Superior temporal gyrus (tissue), 1 donor: ENCODE data around the gene ACCSL.

Experiments
- DNase-seq: peaks from one replicate; pipeline ENCODE4 v3.0.0-alpha.2; 2016; ENCODE audit errors: extremely low spot score

Gene ACCSL

DNA sequence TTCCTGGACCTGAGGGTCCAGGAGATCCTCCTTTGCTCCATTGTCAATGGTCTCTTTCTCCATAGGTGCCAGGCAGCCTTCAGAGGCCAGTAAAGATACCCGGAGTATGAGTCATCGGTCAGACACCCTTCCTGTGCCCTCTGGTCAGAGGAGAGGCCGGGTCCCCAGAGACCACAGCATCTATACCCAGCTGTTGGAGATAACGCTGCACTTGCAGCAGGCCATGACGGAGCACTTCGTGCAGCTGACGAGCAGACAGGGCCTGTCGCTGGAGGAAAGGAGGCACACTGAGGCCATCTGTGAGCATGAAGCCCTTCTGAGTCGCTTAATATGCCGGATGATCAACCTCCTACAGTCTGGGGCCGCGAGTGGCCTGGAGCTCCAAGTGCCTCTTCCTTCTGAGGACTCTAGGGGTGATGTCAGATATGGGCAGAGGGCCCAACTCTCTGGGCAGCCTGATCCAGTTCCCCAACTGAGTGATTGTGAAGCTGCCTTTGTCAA lies at the start of gene ACCSL:
Gene ACCSL (plus strand): TSS at position 51 of the 501 bp plus-strand sequence. CDS start 56 bp downstream, at position 107.
- peak; percentile 46 for DNase-seq

DNA sequence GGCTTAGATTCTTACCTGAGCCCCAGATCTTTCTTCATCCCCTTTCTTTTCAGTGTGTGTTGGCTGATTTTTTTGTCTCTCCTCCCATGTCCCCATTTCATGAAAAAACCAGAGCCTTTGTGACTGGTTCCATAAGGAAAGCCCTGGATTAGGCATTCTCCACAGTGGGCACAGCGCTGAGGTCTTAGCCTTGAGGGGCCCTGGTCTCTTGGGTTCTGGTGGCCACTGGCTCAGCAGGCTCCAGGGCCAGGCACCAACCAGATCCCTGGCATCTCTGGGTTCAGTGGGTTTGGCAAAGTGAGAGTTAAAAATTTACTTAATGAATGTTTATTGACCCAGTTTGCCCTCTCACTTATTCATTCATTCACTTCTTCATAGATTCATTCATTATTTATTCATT lies 49.5 kb upstream of the ACCSL start:
- no peak for DNase-seq

DNA sequence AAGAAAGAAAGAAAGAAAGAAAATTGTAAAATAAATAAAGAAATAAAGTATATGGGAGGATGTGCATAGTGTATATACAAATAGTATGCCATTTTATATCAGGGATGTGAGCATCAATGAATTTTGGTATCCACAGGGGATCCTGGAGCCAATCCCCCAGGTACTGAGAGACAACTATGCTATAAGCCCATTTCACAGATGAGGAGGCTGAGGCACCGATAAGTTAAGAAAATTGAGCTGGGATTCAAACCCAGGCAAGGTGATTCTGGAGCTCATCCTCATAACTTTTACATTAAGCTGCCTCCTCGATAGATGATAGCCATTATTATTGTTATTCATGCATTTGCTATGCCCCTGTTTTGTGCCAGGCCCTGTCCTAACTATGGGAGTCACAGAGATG lies 47.0 kb upstream of the ACCSL start:
- no peak for DNase-seq

DNA sequence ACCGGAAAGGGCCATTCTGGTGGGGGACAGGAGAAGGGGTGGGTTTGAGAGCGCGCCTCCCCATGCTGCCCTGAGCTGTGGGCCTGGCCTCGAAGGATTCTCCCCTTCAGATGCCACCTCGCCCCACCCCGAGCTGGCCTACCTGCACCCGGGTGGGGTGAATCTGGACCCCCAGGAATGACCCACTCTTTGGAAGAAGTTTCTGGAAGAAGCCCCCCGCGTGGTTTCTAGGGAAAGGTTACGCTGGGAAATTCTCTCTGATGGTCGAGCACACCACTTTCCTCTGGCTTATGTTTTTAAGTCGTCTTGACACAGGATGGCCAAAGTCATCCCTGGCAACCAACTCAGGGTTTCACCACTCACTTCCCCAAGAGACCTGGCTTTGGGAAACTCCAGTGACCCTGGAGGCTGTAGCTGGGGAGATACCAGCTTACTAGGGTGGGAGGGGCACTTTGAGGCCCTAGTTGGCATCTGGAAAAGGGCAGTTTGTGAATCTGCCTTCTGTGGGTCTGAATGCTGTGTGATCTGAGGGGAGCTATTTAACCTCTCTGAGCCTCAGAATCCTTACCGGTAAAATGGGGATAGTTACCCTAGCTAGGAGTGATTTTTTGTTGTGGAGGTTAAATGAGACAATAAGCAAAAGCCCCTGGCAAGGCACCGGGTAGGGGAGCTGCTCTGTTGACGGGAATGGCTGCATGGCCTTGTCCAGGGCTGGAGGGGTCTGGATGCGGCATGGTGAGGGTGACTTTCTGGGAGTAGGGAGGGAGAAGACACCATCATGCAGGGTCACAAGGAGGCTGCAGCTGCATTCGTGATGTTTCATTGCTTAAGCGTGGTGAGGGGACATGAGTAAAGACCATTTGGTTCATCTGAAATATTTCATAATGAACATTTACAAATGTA lies 45.3 kb upstream of the ACCSL start:
- no peak for DNase-seq

DNA sequence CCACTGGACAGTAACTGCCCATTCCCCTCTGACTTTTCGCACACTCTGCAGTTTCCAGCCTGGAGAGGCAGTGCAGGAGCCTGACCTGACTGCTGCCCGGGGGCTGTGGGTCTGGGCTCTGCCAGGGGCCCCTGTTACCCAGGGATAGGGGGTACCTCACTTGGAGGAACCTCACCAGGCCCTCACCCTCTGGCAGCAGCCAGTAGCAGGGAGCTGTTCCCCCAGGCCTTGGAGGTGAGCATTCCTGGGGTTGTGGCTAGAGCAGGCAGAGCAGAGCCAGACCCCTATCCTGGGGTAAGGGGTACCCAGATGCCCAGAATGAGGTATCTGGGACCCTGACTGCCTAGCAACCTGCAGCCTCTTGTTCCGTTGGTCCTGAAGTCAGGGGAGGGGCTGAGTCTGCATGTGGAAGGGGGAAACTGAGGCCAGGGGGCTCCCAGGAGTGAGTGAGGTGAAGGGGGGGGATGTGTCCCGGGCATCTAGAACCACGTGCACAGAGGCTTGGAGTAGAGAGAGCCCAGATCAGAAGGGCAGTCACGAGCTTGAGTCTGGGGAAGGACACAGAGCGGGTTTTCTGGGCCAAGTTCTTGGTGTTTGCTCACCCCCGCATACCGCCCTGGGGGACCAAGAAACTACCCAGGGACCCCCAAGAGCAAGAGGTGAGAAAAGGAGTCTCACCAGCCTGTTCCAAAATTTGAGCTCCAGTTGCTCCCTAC lies 43.9 kb upstream of the ACCSL start:
- DNase-seq: no peak

DNA sequence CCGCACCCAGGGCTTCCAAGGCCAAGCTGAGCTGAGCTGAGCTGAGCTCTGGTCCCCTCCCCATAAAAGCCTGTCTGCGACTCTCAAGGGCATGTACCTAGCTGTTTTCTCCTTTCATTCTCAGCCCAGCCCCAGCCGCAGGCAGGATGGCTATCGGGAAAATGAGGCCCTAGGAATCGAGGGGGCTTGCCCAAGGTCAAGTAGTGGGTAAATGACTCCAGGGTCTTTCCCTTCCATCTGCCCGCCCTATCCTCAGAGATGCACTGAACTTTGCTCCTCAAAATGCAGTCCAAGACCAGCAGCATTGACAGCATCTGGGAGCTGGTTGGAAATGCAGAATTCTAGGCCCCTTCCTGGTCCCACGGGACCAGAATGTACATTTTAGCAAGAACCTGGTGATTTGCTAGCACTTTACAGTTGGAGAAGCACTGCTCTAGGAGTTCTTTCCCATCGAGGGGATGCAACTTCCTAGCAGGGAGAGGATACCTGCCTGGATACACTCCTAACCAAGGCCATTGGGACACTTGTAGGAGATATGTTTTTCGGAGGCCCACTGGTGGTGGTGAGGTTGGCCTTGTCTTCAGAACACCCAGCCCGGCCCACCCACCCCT lies 43.2 kb upstream of the ACCSL start:
- DNase-seq: no peak

DNA sequence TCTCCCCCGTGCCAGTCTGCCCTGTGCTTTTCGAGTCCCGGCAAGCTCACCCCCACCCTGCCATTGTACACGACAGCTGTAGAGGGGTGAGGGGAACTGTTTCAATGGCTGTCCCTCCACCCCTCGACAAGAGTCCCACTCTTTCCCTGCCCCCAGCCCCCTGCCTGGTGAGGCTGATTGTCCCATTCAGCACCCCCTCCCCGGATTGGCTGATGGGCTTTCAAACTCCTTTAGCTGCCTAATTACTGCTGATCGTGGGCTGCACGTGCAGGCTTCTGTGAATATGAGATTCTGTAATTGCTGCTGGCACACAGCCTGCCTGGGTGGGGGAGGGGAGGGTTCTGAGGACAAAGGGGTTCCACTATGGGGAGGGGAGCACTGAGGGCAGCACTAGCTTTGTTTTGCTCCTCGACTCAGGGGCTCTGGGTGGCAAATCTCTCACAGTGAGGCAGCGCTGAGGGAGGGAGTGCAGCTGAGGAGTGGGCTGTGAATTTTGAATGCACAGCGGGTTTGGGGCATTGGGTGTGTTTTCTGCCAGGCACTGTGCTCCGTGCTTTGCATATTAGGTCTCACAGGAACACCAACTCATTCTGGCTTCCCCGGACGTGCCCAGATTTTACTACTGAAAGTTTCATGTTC lies 42.6 kb upstream of the ACCSL start:
- DNase-seq: no peak

DNA sequence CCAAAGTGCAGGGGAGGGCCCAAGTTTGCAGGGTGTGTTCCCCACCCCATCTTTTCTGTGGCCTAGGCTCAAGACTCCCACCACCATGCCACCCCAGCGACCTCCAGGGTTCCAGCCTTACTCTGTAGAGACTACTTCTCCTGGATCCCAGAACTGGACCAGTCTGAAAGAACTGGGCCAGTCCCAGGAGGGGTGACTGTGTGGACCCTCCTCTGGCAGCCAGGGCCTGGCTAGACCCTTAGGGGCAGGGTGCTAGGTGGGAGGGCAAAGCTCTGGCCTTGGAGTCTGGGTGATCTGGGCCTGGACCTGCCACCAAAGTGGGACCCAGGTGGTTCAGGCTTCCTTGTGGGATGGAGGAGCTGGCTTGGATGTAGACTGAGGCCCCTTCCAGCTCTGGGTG lies 41.8 kb upstream of the ACCSL start:
- DNase-seq: no peak

DNA sequence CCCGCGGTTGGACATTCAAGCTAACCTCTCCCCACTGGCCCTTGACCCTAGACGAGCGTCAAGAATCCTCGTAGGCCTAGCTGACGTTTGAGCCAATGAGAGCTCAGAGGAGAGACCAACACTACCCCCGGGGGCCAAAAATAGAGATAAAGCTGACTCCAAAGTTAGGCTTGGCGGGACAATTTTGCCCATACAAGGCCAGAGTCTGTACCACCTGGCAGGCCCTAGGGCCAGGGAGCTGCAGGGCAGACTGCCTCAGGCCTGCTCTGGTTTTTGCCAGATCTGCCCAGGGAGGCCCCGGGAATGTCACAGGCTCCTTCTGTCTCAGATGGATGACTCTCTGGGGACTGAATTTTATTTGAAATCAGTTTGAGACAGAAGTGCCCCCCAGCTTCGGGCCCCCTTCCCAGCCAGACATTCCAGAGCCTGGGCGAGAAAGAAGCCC lies 40.8 kb upstream of the ACCSL start:
- no peak for DNase-seq

DNA sequence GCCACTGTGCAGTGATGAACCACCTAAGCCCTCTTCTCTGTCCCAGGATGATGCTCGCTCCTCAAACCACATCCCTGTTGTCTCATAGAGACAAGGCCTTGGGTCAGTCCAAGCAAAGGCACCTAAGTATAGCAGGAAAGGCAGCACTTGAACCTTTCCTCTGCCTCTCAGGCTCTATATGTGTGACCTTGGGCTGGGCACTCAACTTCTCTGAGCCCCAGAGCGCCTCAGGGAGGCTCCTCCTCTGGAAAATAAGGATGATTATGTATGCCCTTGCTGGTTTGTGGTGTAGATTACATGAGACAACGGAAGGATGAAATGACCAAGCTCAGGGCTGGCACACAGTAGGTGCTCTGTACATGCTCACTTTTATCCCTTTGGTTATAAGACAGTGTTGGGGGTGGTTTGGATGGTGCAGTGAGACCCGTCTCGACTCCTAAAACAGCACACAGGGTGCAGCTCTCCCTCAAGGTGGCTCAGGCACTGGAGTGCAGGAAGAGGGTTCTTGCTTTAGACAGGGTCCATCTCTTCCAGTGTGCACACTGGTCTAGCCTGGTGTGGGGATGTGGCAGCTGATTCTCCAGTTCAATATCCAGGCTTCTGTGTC lies 40.2 kb upstream of the ACCSL start:
- no peak for DNase-seq

DNA sequence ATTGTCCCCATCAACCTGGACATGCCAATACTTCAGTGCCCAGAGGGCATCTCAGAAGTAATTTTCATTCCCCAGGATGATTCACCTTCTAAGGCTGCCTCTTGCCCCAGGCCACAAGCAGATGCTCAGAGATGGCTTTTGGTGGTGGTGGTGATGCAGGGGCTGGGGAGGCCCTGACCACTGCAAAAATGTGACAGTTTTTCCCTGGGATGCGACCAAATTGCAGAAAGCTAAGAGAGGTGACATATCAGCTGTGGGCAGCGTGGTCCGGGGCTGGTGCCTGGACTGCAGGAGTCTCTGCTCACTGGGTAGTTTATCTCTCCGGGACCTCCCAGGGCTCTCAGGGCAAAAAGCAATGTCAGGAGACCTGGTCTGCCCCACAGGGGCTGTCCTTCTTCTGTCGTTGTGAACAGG lies 39.7 kb upstream of the ACCSL start:
- no peak for DNase-seq

DNA sequence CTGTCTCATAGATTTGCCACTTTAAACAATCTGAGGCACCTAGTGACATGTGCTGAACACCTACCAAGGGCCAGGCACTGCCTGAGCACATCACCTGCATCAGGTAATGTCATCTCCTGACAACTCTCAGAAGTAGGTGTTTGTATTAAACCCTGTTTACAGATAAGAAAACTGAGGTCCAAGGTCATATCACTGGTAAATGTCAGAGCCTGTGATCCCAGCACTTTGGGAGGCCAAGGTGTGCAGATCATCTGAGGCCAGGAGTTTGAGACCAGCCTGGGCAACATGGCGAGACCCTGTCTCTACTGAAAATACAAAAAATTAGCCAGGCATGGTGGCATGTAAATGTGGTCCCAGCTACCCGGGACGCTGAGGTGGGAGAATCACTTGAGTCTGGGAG lies 39.1 kb upstream of the ACCSL start:
- DNase-seq: no peak

DNA sequence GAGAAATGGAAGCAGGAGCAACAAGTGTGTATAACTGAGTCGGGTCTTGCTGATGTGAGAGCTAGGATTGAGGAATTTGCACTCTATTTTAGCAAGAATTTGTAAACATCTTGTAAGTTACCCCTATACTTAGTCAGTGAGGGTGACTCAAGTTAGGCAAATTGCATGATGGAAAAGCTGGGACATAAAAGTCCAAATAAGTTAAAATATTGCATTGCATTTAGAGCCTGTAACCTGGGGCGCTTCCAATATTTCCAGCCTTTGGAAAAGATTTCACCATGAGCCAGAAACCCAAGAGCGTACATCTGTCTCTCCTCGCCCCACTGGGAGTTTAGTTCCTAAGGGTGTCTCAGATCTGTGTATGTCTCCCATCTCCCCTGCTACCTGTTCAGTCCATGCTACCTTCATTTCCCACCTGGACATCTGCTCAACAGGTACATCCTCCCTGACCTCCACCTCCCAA lies 37.0 kb upstream of the ACCSL start:
- DNase-seq: no peak

DNA sequence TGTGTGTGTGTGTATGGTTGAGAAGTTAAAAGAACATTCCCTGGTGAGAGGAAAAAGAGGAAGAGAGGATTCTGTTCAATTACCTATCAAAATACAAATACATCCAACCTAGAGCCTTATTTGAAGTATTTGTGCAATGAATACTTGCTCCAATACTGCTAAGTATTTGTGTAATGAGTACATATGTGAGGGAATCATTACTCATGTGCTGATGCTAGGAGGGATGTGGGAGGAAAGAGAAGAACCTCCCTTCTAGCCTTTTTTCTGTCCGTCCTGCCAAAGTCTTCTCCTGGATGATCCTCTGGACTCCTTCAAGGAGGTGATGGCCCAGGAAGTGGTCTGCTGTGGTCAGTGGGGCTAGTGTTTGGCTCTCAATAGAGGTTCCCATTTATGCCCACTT lies 36.0 kb upstream of the ACCSL start:
- no peak for DNase-seq

DNA sequence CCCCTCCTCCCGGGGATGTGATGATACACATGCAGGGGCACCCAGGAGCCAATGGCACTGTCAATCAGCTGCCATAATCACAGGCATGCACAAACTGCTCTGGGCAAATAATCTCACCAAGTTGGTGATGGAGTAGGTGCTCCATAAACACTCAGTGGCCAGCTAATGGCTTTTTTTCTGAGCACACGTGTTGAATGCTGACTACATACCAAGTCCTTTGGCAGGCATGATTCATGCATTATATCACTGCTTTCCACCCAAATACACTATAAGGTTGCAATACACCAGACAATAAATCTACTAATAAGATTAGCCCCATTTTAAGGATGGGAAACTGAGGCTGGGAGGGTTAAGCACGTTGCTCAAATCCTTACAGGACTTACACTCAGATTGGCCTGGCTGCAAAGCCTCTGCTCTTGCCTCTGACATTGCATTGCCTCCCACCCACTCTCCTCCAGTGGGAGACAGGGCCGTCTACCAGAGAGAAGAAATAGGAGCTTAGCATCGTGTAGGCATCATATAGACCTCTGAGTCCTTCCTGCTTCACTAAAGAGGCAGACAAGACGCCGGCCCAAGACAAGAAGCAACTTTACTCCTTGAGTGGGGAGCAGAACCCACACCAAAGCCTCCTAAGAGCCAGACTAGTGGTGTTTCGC lies 32.7 kb upstream of the ACCSL start:
- no peak for DNase-seq

DNA sequence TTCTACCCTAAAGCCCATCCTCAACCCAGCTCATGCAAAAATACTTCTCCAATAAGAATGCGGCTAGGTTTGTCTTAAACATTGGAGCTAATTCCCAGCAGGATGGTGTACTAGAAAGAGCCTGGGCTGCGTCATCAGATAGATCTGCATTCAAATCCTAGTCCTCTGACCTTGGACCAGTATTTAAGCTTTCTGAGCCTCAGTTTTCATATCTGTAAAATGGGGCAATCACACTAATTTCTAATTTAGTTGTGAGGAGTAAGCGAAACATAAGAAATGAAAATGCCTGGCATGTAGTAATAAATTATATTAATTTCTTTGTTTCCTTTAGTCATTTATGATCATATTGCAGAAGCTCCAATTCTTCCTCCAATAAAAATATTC lies 32.2 kb upstream of the ACCSL start:
- no peak for DNase-seq

DNA sequence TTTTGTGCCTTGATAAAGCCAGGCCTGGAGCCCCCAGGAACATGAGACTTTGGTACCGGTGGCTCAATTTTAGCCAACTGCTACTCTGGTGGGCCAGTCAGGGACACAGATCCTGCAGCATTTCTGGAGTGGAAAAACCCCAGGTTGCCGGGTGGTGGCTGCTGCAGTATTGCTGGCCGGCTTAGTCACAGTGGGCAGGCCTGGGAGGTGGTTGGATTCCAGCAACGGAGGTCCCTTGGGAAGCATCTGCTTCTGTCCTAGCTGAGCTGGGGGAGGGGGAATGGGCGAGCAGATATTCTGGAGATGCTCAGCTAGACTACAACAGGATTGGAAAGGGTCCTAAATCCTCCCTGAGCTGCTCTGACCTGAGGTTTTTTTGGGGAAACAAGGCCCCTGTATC lies 31.6 kb upstream of the ACCSL start:
- DNase-seq: no peak

DNA sequence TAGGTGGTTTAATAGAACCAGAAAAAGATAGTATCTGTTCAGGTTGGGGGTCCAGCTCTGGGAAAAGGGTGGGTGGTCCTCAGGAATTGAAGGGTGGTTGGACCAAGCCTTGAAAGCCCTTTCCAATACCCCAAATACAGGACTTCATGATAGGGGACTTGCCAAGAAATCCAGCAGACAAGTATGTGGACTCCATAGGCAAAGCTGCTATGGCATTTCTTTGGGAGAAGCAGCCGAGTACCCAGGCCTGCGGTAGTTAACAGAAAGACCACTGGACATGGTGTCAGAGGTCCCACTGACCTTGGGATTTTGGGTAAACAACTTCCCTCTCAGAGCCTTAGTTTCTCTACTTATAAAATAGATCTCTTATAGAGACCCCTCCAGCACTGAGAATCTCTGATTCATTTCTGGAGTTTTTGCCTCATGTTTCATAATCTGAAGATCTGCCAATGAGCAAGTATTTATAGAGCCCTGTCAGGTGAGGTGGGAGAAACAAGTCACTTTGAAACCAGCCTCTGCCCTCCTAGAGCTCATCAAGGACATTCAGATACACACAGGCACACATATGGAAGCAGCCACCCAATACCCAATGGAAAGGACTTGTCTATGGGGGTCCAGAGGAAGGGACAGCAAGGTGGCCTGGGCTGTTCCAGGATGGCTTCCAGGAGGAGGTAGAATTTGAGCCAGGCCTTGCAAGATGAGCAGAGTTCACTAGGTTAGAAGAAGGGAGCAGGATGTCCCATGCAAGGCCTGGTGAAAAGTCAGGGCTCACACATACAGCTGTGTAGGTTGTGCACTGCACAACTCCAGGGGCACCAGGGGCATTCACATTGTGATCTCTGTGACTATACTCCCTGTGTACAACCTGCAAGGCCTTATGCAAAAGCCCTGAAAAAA lies 31.0 kb upstream of the ACCSL start:
- no peak for DNase-seq

DNA sequence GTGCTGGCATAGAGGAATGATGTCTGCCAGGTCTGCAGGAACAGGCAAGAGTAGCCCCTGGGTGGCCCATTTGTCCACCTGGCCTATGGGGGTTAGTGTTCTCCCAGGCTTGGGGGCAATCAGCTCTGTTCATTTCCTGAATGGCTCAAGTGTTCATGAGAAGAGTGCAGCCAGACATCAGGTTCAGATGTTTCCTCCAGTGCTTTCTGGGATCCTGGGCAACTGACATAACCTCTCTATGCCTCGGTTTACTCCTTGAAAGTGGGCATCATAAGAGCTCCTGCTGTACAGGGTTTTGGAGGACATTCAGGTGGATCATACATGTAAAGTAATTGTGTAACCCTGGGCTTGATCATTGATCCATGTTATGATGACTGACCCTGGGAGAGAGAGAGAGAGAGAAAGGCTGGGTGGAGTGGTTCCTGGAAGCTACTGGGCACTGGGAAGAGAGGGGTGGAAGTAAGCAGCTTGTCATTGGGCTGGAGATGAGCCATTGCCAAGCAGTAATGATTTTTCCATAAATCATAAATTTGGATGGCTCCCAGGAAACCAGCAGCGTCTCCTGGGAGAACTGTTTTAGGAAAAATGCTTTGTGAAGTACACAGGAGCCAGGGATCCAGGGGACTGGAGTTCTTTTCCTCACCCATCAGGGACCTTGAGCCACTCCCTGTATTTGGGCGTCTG lies 30.2 kb upstream of the ACCSL start:
- DNase-seq: no peak
